A549 (cell line): ENCODE measurements around the gene PTP4A2.

Experiments used
- CEBPB ChIP-seq, 2 experiments: fragments of >200 bp in 1 of 2; sonication (Bioruptor Twin) in 1 of 2; formaldehyde crosslinking in 1 of 2; IDR thresholded peaks; 2 replicates each; pipeline ENCODE4 v1.6.1; 2012 to 2016
- EHF ChIP-seq: fragments of 250-450 bp; sonication (Bioruptor Pico); IDR thresholded peaks from 2 replicates; pipeline ENCODE4 v1.5.0; 2020; ENCODE audit warnings: mild to moderate bottlenecking
- HOXA7 ChIP-seq: fragments of 250-450 bp; sonication (Bioruptor Pico); IDR thresholded peaks from 2 replicates; pipeline ENCODE4 v1.5.0; 2020; ENCODE audit warnings: mild to moderate bottlenecking, moderate library complexity
- JUNB ChIP-seq: fragments of >200 bp; sonication (Bioruptor Twin); formaldehyde crosslinking; IDR thresholded peaks from 2 replicates; pipeline ENCODE4 v1.6.1; 2016
- KDM1A ChIP-seq: fragments of 200-600 bp; sonication (generic); IDR thresholded peaks from 2 replicates; pipeline ENCODE4 v1.6.1; 2016; ENCODE audit warnings: low read depth, mild to moderate bottlenecking
- MAZ ChIP-seq: fragments of 150-350 bp; IDR thresholded peaks from 2 replicates; pipeline ENCODE4 v1.6.1; 2014; ENCODE audit warnings: antibody characterized with exemption, low read depth, low read length, borderline replicate concordance
- POLR2A ChIP-seq: IDR thresholded peaks from 2 replicates; pipeline ENCODE4 v1.6.1; 2012; ENCODE audit warnings: mild to moderate bottlenecking, low read length
- RCOR1 ChIP-seq: fragments of 150-350 bp; IDR thresholded peaks from 2 replicates; pipeline ENCODE4 v1.6.1; 2014; ENCODE audit warnings: antibody characterized with exemption, low read length, low read depth
- RFX5 ChIP-seq: fragments of 450-650 bp; IDR thresholded peaks from 2 replicates; pipeline ENCODE4 v1.7.1; 2014; ENCODE audit warnings: antibody characterized with exemption, mild to moderate bottlenecking, moderate library complexity
- SREBF2 ChIP-seq: fragments of 450-650 bp; IDR thresholded peaks from 2 replicates; pipeline ENCODE4 v1.6.1; 2014; ENCODE audit warnings: mild to moderate bottlenecking, moderate library complexity
- TF ChIP-seq, protein P1 (sequence below): fragments of >200 bp; sonication (Bioruptor Twin); formaldehyde crosslinking; IDR thresholded peaks from 2 replicates; pipeline ENCODE4 v1.6.1; 2016
- TF ChIP-seq, protein P2 (sequence below): fragments of >200 bp; sonication (Bioruptor Twin); formaldehyde crosslinking; IDR thresholded peaks from 3 replicates; pipeline ENCODE4 v1.5.1; 2016
- TF ChIP-seq, protein P3 (sequence below): fragments of 450-650 bp; IDR thresholded peaks from 2 replicates; pipeline ENCODE4 v1.6.1; 2014; ENCODE audit warnings: antibody characterized with exemption
- TF ChIP-seq, protein P4 (sequence below): IDR thresholded peaks from 2 replicates; pipeline ENCODE4 v1.6.1; 2012

DNA sequence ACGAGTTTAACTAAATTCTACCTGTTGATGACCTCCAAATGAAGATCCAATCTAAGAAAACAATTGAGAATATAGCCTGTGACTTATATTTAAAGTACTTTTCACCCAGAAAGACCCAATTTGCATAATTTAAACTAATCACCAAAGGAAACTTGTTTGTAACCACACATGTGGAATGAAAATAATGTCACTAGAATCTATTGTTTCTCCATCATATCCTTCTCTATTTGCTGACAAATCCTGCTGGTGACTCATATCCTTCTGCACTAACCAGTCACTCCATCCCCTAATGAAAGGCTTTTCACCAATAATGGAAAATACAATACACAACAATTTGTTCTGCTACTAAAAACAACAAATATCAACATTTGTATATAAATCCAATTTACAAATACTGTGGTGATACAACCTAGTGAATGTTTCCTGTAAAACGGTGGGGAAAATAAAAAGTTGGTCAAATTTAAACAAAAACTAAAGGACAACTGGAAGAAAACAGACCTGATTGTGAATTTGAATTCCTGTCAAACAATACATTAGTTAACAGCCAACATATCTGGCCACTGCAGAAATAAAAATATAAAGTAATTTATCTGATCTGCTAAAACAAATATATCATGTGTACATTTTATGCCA is 6.5 kb downstream of the PTP4A2 start:
- TF ChIP-seq HOXA7 (CRISPR knock-in tag) (no peak), RFX5 (no peak), SREBF2 (no peak), RCOR1 (no peak), CEBPB (IDR thresholded peaks at IDR 0.05) (no peak), EHF (CRISPR knock-in tag) (no peak), KDM1A (no peak), MAZ (no peak), POLR2A (no peak), JUNB (no peak)
- TF ChIP-seq, protein P1, sequence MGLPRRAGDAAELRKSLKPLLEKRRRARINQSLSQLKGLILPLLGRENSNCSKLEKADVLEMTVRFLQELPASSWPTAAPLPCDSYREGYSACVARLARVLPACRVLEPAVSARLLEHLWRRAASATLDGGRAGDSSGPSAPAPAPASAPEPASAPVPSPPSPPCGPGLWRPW = no peak
- TF ChIP-seq, protein P2, sequence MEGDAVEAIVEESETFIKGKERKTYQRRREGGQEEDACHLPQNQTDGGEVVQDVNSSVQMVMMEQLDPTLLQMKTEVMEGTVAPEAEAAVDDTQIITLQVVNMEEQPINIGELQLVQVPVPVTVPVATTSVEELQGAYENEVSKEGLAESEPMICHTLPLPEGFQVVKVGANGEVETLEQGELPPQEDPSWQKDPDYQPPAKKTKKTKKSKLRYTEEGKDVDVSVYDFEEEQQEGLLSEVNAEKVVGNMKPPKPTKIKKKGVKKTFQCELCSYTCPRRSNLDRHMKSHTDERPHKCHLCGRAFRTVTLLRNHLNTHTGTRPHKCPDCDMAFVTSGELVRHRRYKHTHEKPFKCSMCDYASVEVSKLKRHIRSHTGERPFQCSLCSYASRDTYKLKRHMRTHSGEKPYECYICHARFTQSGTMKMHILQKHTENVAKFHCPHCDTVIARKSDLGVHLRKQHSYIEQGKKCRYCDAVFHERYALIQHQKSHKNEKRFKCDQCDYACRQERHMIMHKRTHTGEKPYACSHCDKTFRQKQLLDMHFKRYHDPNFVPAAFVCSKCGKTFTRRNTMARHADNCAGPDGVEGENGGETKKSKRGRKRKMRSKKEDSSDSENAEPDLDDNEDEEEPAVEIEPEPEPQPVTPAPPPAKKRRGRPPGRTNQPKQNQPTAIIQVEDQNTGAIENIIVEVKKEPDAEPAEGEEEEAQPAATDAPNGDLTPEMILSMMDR = no peak
- TF ChIP-seq, protein P3, sequence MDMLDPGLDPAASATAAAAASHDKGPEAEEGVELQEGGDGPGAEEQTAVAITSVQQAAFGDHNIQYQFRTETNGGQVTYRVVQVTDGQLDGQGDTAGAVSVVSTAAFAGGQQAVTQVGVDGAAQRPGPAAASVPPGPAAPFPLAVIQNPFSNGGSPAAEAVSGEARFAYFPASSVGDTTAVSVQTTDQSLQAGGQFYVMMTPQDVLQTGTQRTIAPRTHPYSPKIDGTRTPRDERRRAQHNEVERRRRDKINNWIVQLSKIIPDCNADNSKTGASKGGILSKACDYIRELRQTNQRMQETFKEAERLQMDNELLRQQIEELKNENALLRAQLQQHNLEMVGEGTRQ = no peak
- TF ChIP-seq, protein P4, sequence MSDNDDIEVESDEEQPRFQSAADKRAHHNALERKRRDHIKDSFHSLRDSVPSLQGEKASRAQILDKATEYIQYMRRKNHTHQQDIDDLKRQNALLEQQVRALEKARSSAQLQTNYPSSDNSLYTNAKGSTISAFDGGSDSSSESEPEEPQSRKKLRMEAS = no peak
